WTC11 (cell line): ENCODE results near the gene GPR37L1.

Experiments
- ATF1 ChIP-seq: sonication (generic); formaldehyde crosslinking; IDR thresholded peaks from 2 replicates; pipeline ENCODE4 v1.8.1; 2023; ENCODE audit warnings: mild to moderate bottlenecking, moderate library complexity, missing genetic modification reagents
- CREM ChIP-seq: sonication (generic); formaldehyde crosslinking; IDR thresholded peaks from 2 replicates; pipeline ENCODE4 v1.8.1; 2022; ENCODE audit warnings: mild to moderate bottlenecking, missing genetic modification reagents, moderate library complexity
- CTCF ChIP-seq: fragments of 200-600 bp; IDR thresholded peaks from 2 replicates; pipeline ENCODE4 v1.8.0; 2022; ENCODE audit warnings: antibody characterized with exemption
- ESRRA ChIP-seq: sonication (generic); formaldehyde crosslinking; IDR thresholded peaks from 2 replicates; pipeline ENCODE4 v1.8.1; 2022; ENCODE audit warnings: mild to moderate bottlenecking, missing genetic modification reagents, borderline replicate concordance
- FOXK1 ChIP-seq: sonication (generic); formaldehyde crosslinking; IDR thresholded peaks from 2 replicates; pipeline ENCODE4 v1.8.0; 2022; ENCODE audit warnings: mild to moderate bottlenecking, moderate library complexity, missing genetic modification reagents
- FOXP4 ChIP-seq: sonication (generic); formaldehyde crosslinking; IDR thresholded peaks from 2 replicates; pipeline ENCODE4 v1.8.0; 2022; ENCODE audit warnings: mild to moderate bottlenecking, missing genetic modification reagents
- HMGXB4 ChIP-seq: sonication (generic); formaldehyde crosslinking; IDR thresholded peaks from 2 replicates; pipeline ENCODE4 v1.8.1; 2023; ENCODE audit warnings: mild to moderate bottlenecking, moderate library complexity, missing genetic modification reagents
- NFYB ChIP-seq: sonication (generic); formaldehyde crosslinking; conservative IDR thresholded peaks from 2 replicates; pipeline ENCODE4 v1.8.0; 2022; ENCODE audit warnings: low read depth, missing genetic modification reagents
- NR1H2 ChIP-seq: sonication (generic); formaldehyde crosslinking; IDR thresholded peaks from 2 replicates; pipeline ENCODE4 v1.9.0; 2021; ENCODE audit warnings: mild to moderate bottlenecking, moderate library complexity, missing genetic modification reagents
- TCF7 ChIP-seq: sonication (generic); formaldehyde crosslinking; IDR thresholded peaks from 2 replicates; pipeline ENCODE4 v1.8.0; 2022; ENCODE audit warnings: mild to moderate bottlenecking, low read depth, missing genetic modification reagents, moderate library complexity
- TP53 ChIP-seq: sonication (generic); formaldehyde crosslinking; IDR thresholded peaks from 2 replicates; pipeline ENCODE4 v1.8.1; 2023; ENCODE audit warnings: mild to moderate bottlenecking, missing genetic modification reagents
- USF1 ChIP-seq: sonication (generic); formaldehyde crosslinking; IDR thresholded peaks from 2 replicates; pipeline ENCODE4 v1.8.0; 2022; ENCODE audit warnings: mild to moderate bottlenecking, missing genetic modification reagents
- ZNF138 ChIP-seq: sonication (generic); formaldehyde crosslinking; conservative IDR thresholded peaks from 2 replicates; pipeline ENCODE4 v1.8.1; 2022; ENCODE audit warnings: mild to moderate bottlenecking, moderate library complexity, missing genetic modification reagents
- ZNF423 ChIP-seq: fragments of 250-450 bp; sonication (Bioruptor Pico); IDR thresholded peaks from 2 replicates; pipeline ENCODE4 v2.1.2; 2022; ENCODE audit warnings: mild to moderate bottlenecking, moderate library complexity

- TF ChIP-seq ATF1 (no peak), NFYB (CRISPR knock-in tag) (no peak), CTCF (no peak), TP53 (CRISPR knock-in tag) (no peak), ZNF423 (no peak), TCF7 (no peak), FOXK1 (CRISPR knock-in tag) (no peak), USF1 (CRISPR knock-in tag) (no peak), NR1H2 (CRISPR knock-in tag) (no peak), CREM (no peak), HMGXB4 (CRISPR knock-in tag) (no peak), FOXP4 (no peak), ESRRA (CRISPR knock-in tag) (no peak), ZNF138 (CRISPR knock-in tag) (no peak)
Measured at GRCh38 chr1:202165267-202165941, 42.7 kb downstream of the GPR37L1 start.
